Measurements from ENCODE around the gene GNAI2.
A peak's percentile ranks its signal among the peaks of the same experiment; 100 is the strongest.
"Not testable (repeated sequence)": the region's sequence is repeated elsewhere in the genome, so short reads cannot be mapped to it uniquely, and the experiment has no call there.

The GNAI2 gene

GRCh38 chr3:50203809-50204803, 31.9 kb upstream of the GNAI2 start:
- Histone ChIP-seq H3K4me3 (no peak overlapping the region), H3K27ac (no peak overlapping the region)

- Histone ChIP-seq H3K4me3 (peak within 1 kb of the TSS; percentile 6 to 34 (median 17)), H3K27ac (no peak within 1 kb of the TSS)
Observed at GRCh38 chr3:50204804-50205412, 31.1 kb upstream of the GNAI2 start, which contains the start of gene SLC38A3. Gene SLC38A3 (plus strand): TSS chr3:50205271. CDS start chr3:50214200, 8,929 bp downstream.

GRCh38 chr3:50205413-50206276, 30.4 kb upstream of the GNAI2 start:
- no peak overlapping the region for H3K27ac ChIP-seq

GRCh38 chr3:50207359-50208042, 28.5 kb upstream of the GNAI2 start:
- Histone ChIP-seq H3K4me3 (no peak overlapping the region), H3K27ac (no peak overlapping the region)

More at GRCh38 chr3:50205413-50206276, 30.4 kb upstream of the GNAI2 start:
- peak overlapping the region; percentile 6 to 34 (median 17) for H3K4me3 ChIP-seq

- Histone ChIP-seq H3K4me3 (no peak overlapping the region), H3K27ac (no peak overlapping the region)
Observed at GRCh38 chr3:50208677-50209344, 27.2 kb upstream of the GNAI2 start.

DNA sequence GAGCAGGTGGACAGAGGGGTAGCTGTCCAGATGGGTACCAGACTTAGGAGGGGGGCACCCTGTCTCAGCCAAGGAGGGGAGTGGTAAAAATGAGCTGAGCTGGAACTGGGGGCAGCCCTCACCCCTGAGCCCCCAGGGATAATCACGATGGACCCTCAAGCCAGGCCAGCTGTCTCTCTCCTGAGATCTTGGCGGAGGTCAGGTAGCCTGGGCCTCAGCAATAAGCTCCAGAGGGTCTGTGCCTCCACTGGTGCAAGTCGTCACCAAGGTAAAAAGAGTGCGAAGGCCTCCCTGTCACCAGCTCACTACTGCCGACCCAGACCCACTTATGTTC, 25.9 kb upstream of the GNAI2 start:
- Histone ChIP-seq H3K27ac (no peak overlapping the region), H3K4me3 (no peak overlapping the region)

DNA sequence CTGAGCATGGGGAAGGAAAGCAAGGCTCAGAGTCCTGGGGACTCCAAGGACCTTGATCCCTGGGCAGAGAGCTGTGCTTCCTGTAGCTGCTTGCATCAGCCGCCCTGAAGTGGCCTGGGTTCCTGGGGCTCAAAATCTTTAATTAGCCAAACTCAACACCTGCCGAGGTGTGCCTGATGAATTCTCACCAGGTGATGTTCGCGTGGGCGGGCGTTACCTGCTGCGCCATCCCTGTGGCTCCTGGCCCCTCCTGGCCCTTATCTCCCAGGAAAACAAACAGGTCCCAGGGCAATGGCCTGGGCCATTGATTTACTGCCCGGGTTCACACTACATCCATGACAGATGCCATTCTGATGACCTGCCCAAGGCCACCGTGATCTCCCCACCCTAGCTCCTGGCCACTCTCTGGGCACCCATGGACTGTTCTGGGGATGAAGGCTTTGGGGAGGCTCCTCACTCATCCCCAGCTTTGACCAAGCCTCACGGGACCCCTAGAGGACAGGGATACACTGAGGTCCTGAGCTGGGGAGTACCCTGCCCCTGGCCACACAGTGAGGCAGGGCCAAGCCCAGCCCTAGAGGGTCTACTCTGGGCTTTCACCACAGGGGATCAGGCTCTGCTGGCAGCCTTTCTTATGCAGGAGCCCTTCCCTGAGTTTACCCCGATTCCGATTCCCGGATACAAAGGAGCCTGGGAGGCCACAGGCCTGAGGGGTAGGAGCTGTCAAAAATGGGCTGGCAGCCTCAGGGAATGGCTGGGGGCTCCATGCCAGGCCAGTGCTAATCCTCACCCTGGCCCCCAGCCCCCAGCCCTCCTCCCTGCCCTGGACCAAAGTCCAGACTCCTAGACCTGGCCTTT, 25.3 kb upstream of the GNAI2 start:
- H3K27ac ChIP-seq, result no peak overlapping the region

DNA sequence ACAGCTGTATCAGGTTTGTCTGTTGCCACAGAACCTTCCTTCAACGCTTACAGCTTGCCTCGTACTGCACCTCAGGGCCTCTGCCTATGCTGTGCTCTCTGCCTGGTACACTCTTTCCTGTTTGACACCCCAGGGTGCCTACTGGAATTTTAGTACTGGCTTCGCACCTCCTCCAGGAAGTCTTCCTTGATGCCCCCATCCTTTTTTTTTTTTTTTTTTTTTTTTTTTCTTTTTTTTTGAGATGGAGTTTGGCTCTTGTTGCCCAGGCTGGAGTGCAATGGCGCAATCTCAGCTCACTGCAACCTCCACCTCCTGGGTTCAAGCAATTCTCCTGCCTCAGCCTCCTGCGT, 24.7 kb upstream of the GNAI2 start:
- H3K27ac ChIP-seq, H3K4me3 ChIP-seq: not testable (repeated sequence)

More for the DNA sequence above, 25.3 kb upstream of the GNAI2 start:
- H3K4me3 ChIP-seq, result no peak overlapping the region

DNA sequence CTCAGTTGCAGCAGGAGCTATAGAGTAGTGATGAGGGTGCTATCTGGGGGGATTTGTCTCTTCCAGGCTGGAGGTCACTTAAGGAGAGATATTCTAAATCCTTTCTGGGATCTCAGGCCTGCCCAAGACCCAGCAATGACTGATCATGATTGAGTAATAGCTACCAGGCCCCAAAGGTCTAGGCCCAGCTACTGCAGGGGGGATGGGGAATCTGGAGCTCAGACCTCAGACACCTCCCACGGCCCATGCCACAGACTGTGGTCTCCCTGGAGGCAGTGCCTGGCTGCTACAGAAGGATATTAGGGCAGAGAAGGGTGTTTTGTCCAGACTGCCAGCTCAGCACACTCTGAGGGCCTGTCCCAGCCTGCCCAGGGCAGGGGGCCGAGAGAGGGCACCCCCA, 24.1 kb upstream of the GNAI2 start:
- Histone ChIP-seq H3K27ac (no peak overlapping the region), H3K4me3 (no peak overlapping the region)

GRCh38 chr3:50212502-50212901, 23.5 kb upstream of the GNAI2 start:
- no peak overlapping the region for H3K4me3 ChIP-seq
- no peak overlapping the region for H3K27ac ChIP-seq

DNA sequence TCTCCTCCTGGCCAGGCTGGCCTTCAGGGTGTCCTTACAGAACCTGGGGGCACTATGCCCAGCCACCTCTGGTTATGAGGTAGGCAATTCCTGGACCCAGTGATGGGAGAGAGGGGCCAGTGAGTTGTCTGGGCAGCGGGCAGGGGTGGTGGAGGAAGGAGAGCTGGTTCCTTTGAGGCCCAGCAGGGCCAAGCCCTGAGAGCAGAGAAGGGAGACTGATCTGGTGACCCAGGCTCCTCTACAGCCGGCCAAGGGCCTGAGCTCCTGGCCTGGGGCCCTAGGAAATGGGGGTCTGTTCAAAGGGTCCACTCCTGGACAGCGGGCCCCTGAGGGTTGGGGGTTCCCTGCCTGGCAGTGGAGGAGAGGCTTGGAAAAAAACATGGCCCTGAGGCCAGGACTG, 23.0 kb upstream of the GNAI2 start:
- Histone ChIP-seq H3K4me3 (no peak overlapping the region), H3K27ac (no peak overlapping the region)

DNA sequence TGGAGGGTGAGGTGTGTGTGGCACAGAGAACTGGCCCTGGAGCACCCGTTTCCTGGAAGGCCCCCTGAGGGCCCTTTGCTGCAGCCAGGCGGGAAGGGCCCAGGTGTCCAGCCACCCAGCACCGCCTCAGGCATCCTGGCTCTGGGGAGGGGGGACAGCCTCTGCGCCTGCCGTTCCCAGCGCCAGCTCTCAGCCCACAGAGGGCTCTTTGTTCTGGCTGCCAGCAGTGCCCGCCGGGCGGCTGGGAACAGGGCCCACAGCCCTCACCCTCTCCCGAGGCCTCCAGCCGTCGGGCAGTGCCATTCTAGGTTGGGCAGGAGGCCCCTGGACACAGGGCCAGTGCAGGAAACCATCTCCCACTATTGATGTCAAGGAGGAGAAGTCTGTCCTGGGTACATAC, 22.6 kb upstream of the GNAI2 start:
- H3K27ac ChIP-seq, result no peak overlapping the region
- no peak overlapping the region for H3K4me3 ChIP-seq

DNA sequence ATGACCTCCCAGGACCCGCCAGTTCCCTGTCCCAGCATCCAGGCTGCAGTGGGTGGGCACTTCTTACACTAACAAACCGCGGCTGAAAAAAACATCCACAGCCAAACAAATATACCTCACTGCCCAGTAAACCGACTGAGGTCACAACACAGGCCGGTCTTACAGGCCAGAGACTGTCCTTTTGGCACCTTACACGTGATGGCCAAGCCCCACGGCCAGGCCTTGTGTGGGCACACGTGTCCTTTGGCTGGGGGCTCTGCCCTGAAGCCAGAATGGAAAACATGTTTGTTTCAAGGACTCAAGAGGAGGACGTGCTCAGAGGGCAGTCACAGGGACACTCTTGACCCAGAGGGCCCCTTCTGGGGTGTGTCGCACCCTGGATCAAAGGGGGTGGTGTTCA, 21.2 kb upstream of the GNAI2 start:
- Histone ChIP-seq H3K27ac (no peak overlapping the region), H3K4me3 (no peak overlapping the region)

DNA sequence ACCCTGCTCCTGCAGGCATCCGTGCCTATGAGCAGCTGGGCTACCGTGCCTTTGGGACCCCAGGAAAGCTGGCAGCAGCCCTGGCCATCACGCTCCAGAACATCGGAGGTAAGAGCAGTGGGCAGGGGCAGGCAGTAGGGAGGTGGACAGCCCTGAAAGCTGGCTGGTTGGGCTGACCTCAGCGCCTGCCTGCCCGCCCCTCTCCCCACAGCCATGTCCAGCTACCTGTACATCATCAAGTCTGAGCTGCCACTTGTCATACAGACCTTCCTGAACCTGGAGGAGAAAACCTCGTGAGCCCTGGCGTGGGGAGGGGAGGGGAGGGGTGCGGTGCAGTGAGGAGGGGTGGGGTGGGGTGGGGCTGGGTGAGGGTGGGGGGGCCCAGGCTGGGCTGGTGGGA, 20.5 kb upstream of the GNAI2 start:
- Histone ChIP-seq H3K27ac (no peak overlapping the region), H3K4me3 (no peak overlapping the region)

GRCh38 chr3:50217681-50218080, 18.3 kb upstream of the GNAI2 start:
- H3K27ac ChIP-seq, result no peak overlapping the region
- no peak overlapping the region for H3K4me3 ChIP-seq

GRCh38 chr3:50218448-50218847, 17.6 kb upstream of the GNAI2 start:
- no peak overlapping the region for H3K4me3 ChIP-seq
- no peak overlapping the region for H3K27ac ChIP-seq

GRCh38 chr3:50219285-50219684, 16.7 kb upstream of the GNAI2 start:
- H3K27ac ChIP-seq, result no peak overlapping the region
- no peak overlapping the region for H3K4me3 ChIP-seq

DNA sequence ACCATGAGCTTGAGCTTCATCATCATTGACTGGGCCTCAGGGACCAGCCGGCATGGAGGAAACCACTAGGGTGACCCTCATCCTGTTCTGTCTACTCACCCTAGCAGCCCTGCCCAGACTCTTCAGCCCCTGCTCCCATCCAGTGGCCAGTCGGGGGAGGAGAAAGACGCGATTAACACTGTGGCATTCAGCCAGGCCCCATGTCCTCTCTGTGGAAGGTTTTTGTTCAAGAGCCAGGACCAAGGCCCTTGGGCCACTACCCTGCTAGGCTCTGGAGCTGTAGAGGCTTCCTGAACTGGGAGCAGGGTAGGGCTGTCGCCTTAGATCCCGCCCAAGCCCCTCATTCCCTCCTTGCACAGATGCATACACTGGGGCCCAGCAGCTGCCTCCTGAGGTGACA, 15.9 kb upstream of the GNAI2 start:
- Histone ChIP-seq H3K27ac (no peak overlapping the region), H3K4me3 (no peak overlapping the region)
